GM12878 (cell line): ENCODE data around the gene CDX1. TPM values are rescaled to one million over a fixed set of nuclear protein-coding genes. Genes with fewer than 3 reads are reported as not detected.

Experiments used
- ATAC-seq: fragments of 200-7000 bp; cut with Tn5 transposase; 3 replicates; pipeline ENCODE4 v1.9.1; 2020; ENCODE audit warnings: mild to moderate bottlenecking, moderate library complexity
- BruUV-seq: library from RNA; stranded (reverse); fragments of 400-500 nt; replicated peaks from 2 replicates; lab custom pipeline; 2021; lab: Mats Ljungman, UMichigan
- CTCF ChIA-PET: fragments of 300-600 bp; sonication (Branson Sonifier 250); formaldehyde crosslinking; extraction: SDS; loops from one replicate; lab custom pipeline; 2021; ENCODE audit warnings: inconsistent platforms; lab: Yijun Ruan, JAX
- POLR2A ChIA-PET: fragments of 350-600 bp; formaldehyde crosslinking; extraction: SDS; loops from one replicate; lab custom pipeline; 2021; ENCODE audit warnings: inconsistent platforms; lab: Charles Lee
- RAD21 ChIA-PET: fragments of 300-600 bp; sonication (Branson Sonifier 250); formaldehyde crosslinking; loops from one replicate; lab custom pipeline; 2023; ENCODE audit warnings: antibody characterized with exemption; ENCODE audit not compliant: unreplicated experiment; lab: Charles Lee
- SMC1A ChIA-PET: fragments of 300-600 bp; sonication (Branson Sonifier 250); formaldehyde crosslinking; loops from one replicate; lab custom pipeline; 2023; ENCODE audit not compliant: unreplicated experiment, uncharacterized antibody; lab: Charles Lee
- DNase-seq: peaks from one replicate; pipeline ENCODE4 v3.0.0-alpha.2; 2011; ENCODE audit warnings: low read depth, low spot score
- FAIRE-seq: peaks from 3 replicates; lab custom pipeline; 2011; peaks lifted over from hg19 to GRCh38; lab: Jason Lieb, UNC
- H2AFZ ChIP-seq: 2 replicates; pipeline ENCODE4 v1.6.0; 2011; ENCODE audit warnings: low read depth, low read length, control low read depth; ENCODE audit not compliant: control insufficient read depth
- H3K27ac ChIP-seq: 2 replicates; pipeline ENCODE4 v1.5.1; 2011; ENCODE audit warnings: control low read depth; ENCODE audit not compliant: control insufficient read depth, insufficient read depth
- H3K27me3 ChIP-seq, 2 experiments: replicated peaks in 1 of 2; 2 replicates each; pipeline versions ENCODE4 v1.6.0 to v1.6.1; 2011; ENCODE audit warnings: low read length in 1 of 2; ENCODE audit not compliant: control insufficient read depth in 2 of 2, insufficient read depth in 2 of 2
- H3K36me3 ChIP-seq, 2 experiments: 2 replicates each; pipeline ENCODE4 v1.5.1; 2011; ENCODE audit warnings: low read length in 1 of 2; ENCODE audit not compliant: control insufficient read depth in 2 of 2, insufficient read depth in 2 of 2
- H3K4me1 ChIP-seq: 2 replicates; pipeline ENCODE4 v1.6.1; 2011; ENCODE audit warnings: mild to moderate bottlenecking, low read length, moderate library complexity, mixed read lengths; ENCODE audit not compliant: control insufficient read depth, insufficient read depth
- H3K4me2 ChIP-seq: 2 replicates; pipeline ENCODE4 v1.6.0; 2011; ENCODE audit warnings: control low read depth; ENCODE audit not compliant: control insufficient read depth, insufficient read depth
- H3K4me3 ChIP-seq: fragments of 200-600 bp; sonication (generic); 2 replicates; pipeline ENCODE4 v1.5.1; 2016
- H3K79me2 ChIP-seq: 2 replicates; pipeline ENCODE4 v1.6.0; 2011; ENCODE audit warnings: low read length; ENCODE audit not compliant: control insufficient read depth, insufficient read depth
- H3K9ac ChIP-seq: 2 replicates; pipeline ENCODE4 v1.8.0; 2011; ENCODE audit warnings: low read length, control low read depth, mixed read lengths; ENCODE audit not compliant: control insufficient read depth, insufficient read depth
- H3K9me3 ChIP-seq: replicated peaks from 3 replicates; pipeline ENCODE4 v1.5.1; 2011; ENCODE audit warnings: mild to moderate bottlenecking, low read length; ENCODE audit not compliant: control insufficient read depth, insufficient read depth
- H4K20me1 ChIP-seq: 2 replicates; pipeline ENCODE4 v1.6.0; 2011; ENCODE audit not compliant: control insufficient read depth, insufficient read depth
- ASH2L ChIP-seq: fragments of 300-600, 200-600 bp; sonication (generic); IDR thresholded peaks from 2 replicates; pipeline ENCODE4 v1.6.1; 2017; ENCODE audit warnings: low read depth, mild to moderate bottlenecking, borderline replicate concordance
- BACH1 ChIP-seq: fragments of 450-650 bp; IDR thresholded peaks from 2 replicates; pipeline ENCODE4 v1.6.1; 2017; ENCODE audit warnings: mild to moderate bottlenecking, borderline replicate concordance
- BCL11A ChIP-seq: IDR thresholded peaks from 2 replicates; pipeline ENCODE4 v1.6.1; 2011; ENCODE audit warnings: low read depth, low read length
- BMI1 ChIP-seq: fragments of 450-650 bp; IDR thresholded peaks from 2 replicates; pipeline ENCODE4 v1.6.1; 2016; ENCODE audit warnings: mild to moderate bottlenecking, moderate library complexity, borderline replicate concordance
- CHD2 ChIP-seq: IDR thresholded peaks from 2 replicates; pipeline ENCODE4 v1.6.1; 2011; ENCODE audit warnings: low read depth, low read length, improper control_type of control experiment, borderline replicate concordance
- DPF2 ChIP-seq: fragments of 450-650 bp; IDR thresholded peaks from 2 replicates; pipeline ENCODE4 v1.6.1; 2017; ENCODE audit warnings: mild to moderate bottlenecking
- EZH2 ChIP-seq: IDR thresholded peaks from 2 replicates; pipeline ENCODE4 v1.6.1; 2012; ENCODE audit warnings: low read depth, mild to moderate bottlenecking, control low read depth, inconsistent platforms, low read length, borderline replicate concordance; ENCODE audit not compliant: control insufficient read depth
- IKZF2 ChIP-seq, 2 experiments: fragments of 450-650 bp; IDR thresholded peaks; 2 replicates each; pipeline ENCODE4 v1.6.1; 2017; ENCODE audit warnings: mild to moderate bottlenecking in 2 of 2, moderate library complexity in 2 of 2
- MEF2B ChIP-seq: fragments of 450-650 bp; IDR thresholded peaks from 2 replicates; pipeline ENCODE4 v1.6.1; 2018; ENCODE audit warnings: mild to moderate bottlenecking, moderate library complexity; ENCODE audit not compliant: partially characterized antibody, poor library complexity, severe bottlenecking
- MYC ChIP-seq: IDR thresholded peaks from 2 replicates; pipeline ENCODE4 v1.6.1; 2011; ENCODE audit warnings: mild to moderate bottlenecking, low read length, moderate library complexity, inconsistent platforms; ENCODE audit not compliant: insufficient read depth, insufficient replicate concordance, insufficient read length, severe bottlenecking
- NBN ChIP-seq: fragments of 450-650 bp; IDR thresholded peaks from 2 replicates; pipeline ENCODE4 v1.6.1; 2016
- SMAD5 ChIP-seq: IDR thresholded peaks from 2 replicates; pipeline ENCODE4 v1.6.1; 2016; ENCODE audit warnings: antibody characterized with exemption, low read depth
- SPI1 ChIP-seq: IDR thresholded peaks from 2 replicates; pipeline ENCODE4 v1.6.1; 2011; ENCODE audit warnings: low read depth, mild to moderate bottlenecking, low read length, moderate library complexity, borderline replicate concordance; ENCODE audit not compliant: insufficient read depth
- SUZ12 ChIP-seq: fragments of 200-600 bp; sonication (generic); IDR thresholded peaks from one replicate; pipeline ENCODE4 v1.6.1; 2018; ENCODE audit warnings: antibody characterized with exemption, mild to moderate bottlenecking; ENCODE audit not compliant: unreplicated experiment
- TARDBP ChIP-seq: IDR thresholded peaks from 2 replicates; pipeline ENCODE4 v1.6.1; 2016; ENCODE audit warnings: borderline replicate concordance
- ZNF207 ChIP-seq: fragments of 450-650 bp; IDR thresholded peaks from 2 replicates; pipeline ENCODE4 v1.6.1; 2014; ENCODE audit warnings: antibody characterized with exemption, mild to moderate bottlenecking, borderline replicate concordance
- ZNF274 ChIP-seq: IDR thresholded peaks from one replicate; pipeline ENCODE4 v1.8.0; 2011; ENCODE audit not compliant: insufficient read length, insufficient read depth
- ZNF592 ChIP-seq: fragments of 450-650 bp; IDR thresholded peaks from 2 replicates; pipeline ENCODE4 v1.6.1; 2017; ENCODE audit warnings: mild to moderate bottlenecking, moderate library complexity
- ZNF622 ChIP-seq: fragments of 450-650 bp; IDR thresholded peaks from 2 replicates; pipeline ENCODE4 v1.6.1; 2017; ENCODE audit warnings: mild to moderate bottlenecking, inconsistent platforms
- WGBS: methylation state at CpG from one replicate; pipeline ENCODE4 v1.1.6; 2016; ENCODE audit warnings: low lambda C conversion rate; ENCODE audit not compliant: insufficient replicate concordance, insufficient coverage; ENCODE audit errors: missing lambda C conversion rate; 5-methylcytosine and 5-hydroxymethylcytosine counted together
- in situ Hi-C: fragments of 300-500 bp; cut with MboI; formaldehyde crosslinking; loops from 9 replicates; pipeline ENCODE4 v1.14.3; 2018; ENCODE audit warnings: mixed read lengths
- intact Hi-C: fragments of 100-400 bp; cut with micrococcal nuclease; formaldehyde crosslinking; loops from one replicate; pipeline ENCODE4 v1.14.2; 2022; ENCODE audit not compliant: unreplicated experiment
- polyA plus RNA-seq, 11 experiments: library from polyadenylated mRNA; depleted of rRNA in 4 of 11; unstranded in 6 of 11; stranded (reverse) in 5 of 11; fragments of >200 nt; fragmentation: Nextera tagmentation in 4 of 11; fragmentation: Illumina TruSeq in 1 of 11; extraction: Ambion mirVana in 4 of 11; extraction: Trizol in 1 of 11; gene quantifications; 1 replicate in 1 of 11; 2 replicates in 10 of 11; pipeline versions ENCODE4 v1.2.1 to v1.2.3, GENCODE V29; 2011 to 2016; ENCODE audit warnings: inconsistent platforms in 2 of 11, missing spikeins in 2 of 11, low read depth in 1 of 11
- total RNA-seq, 4 experiments: library from RNA; depleted of rRNA in 3 of 4; stranded (reverse); fragments of >200 nt in 3 of 4; fragmentation: Illumina TruSeq in 1 of 4; extraction: Trizol in 1 of 4; gene quantifications; 2 replicates each; pipeline versions ENCODE4 v1.2.1 to v1.2.3, GENCODE V29; 2013 to 2021

CDX1 gene
- total and polyA plus RNA-seq, 10 of the 15 experiments (the other 5 are each of a cell fraction or from before 2014, with no cell fraction given) = not detected

GRCh38 chr5:150195736-150196485 is 29.3 kb downstream of the CDX1 start (continued):
- no peak for TF ChIP-seq TARDBP
- no peak for TF ChIP-seq ASH2L
- TF ChIP-seq MEF2B = no peak
- no peak for TF ChIP-seq ZNF592
- TF ChIP-seq SUZ12 = no peak
- TF ChIP-seq BCL11A = no peak
- no peak for TF ChIP-seq ZNF207
- TF ChIP-seq IKZF2 (IDR thresholded peaks at IDR 0.05) = no peak
- TF ChIP-seq NBN = no peak

- Histone ChIP-seq H3K27me3 (peaks cover 4 to 6% of the 10 kb centered on the region in 2 experiments), H3K4me3 (no peak overlapping the region), H3K36me3 (no peaks in the 10 kb centered on the region), H3K9me3 (no peaks in the 10 kb centered on the region), H3K4me2 (no peak overlapping the region), H3K9ac (no peak overlapping the region), H2AFZ (no peak overlapping the region), H4K20me1 (no peaks in the 10 kb centered on the region; the same call in 1 of the 2 replicates), H3K79me2 (no peaks in the 10 kb centered on the region), H3K4me1 (no peaks in the 10 kb centered on the region)
- WGBS = 0% methylated on average over 5 of the region's 5 CpGs
- intact Hi-C loops = no loop called here
- CTCF ChIA-PET = no interaction called here
- DNase-seq = no peak
- no TSS peak for BruUV-seq
- in situ Hi-C loops = no loop called here
- ATAC-seq = no peak
- TF ChIP-seq SPI1 = no peak
- TF ChIP-seq SMAD5 = no peak
- no peak for TF ChIP-seq SUZ12
- TF ChIP-seq MYC = no peak
- TF ChIP-seq ZNF274 = no peak
- no peak for TF ChIP-seq BACH1
- TF ChIP-seq EZH2 = no peak
- TF ChIP-seq BMI1 = no peak
- TF ChIP-seq DPF2 = no peak
- no peak for TF ChIP-seq CHD2
- no peak for TF ChIP-seq ZNF622
- TF ChIP-seq, all 136 proteins: peak for 0
- no peak for FAIRE-seq
- RAD21 ChIA-PET = no interaction called here
- SMC1A ChIA-PET = no interaction called here
- POLR2A ChIA-PET = no interaction called here
- no peak overlapping the region for H3K27ac ChIP-seq
Observed at GRCh38 chr5:150196514-150196913, 29.9 kb downstream of the CDX1 start.
